Measurements from ENCODE around the gene WNT7A.

DNA sequence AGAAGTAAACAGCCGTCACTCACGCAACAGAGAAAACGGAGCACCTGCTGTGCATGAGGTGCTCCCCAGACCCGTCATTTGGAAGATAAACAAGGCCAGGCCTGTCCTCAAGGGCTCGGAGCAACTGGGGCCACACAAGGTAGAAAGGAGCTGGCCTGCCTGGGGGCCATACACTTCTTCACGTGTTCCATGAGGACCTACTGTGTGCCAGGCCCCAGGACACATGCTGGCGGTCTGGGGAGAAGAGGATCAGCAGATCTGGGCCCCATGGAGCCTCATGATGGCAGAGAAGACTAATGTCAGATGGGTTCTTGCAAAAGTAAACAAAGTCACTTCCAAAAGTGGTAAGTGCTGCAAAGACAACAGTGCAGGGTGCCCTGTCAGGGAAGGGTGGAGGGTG lies 14.3 kb downstream of the WNT7A start:
- TF ChIP-seq, protein P1, sequence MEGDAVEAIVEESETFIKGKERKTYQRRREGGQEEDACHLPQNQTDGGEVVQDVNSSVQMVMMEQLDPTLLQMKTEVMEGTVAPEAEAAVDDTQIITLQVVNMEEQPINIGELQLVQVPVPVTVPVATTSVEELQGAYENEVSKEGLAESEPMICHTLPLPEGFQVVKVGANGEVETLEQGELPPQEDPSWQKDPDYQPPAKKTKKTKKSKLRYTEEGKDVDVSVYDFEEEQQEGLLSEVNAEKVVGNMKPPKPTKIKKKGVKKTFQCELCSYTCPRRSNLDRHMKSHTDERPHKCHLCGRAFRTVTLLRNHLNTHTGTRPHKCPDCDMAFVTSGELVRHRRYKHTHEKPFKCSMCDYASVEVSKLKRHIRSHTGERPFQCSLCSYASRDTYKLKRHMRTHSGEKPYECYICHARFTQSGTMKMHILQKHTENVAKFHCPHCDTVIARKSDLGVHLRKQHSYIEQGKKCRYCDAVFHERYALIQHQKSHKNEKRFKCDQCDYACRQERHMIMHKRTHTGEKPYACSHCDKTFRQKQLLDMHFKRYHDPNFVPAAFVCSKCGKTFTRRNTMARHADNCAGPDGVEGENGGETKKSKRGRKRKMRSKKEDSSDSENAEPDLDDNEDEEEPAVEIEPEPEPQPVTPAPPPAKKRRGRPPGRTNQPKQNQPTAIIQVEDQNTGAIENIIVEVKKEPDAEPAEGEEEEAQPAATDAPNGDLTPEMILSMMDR (IDR thresholded peaks at IDR 0.05): no peak
- no peak for TF ChIP-seq POLR2A (IDR thresholded peaks at IDR 0.05)
- TF ChIP-seq POLR2AphosphoS5 (IDR thresholded peaks at IDR 0.05): no peak

All from breast epithelium (tissue), 3 donors.